B cell (primary cell): Measurements from ENCODE around the gene RFK. TPM values are rescaled to one million over a fixed set of nuclear protein-coding genes. Genes with fewer than 3 reads are reported as not detected.

ENCODE experiments used
- ATAC-seq: fragments of 200-7000 bp; cut with Tn5 transposase; one replicate; pipeline ENCODE4 v1.10.0; 2021; ENCODE audit warnings: low read depth, mild to moderate bottlenecking, moderate number of reproducible peaks, moderate library complexity
- CTCF ChIA-PET: fragments of 350-600 bp; sonication (Branson Sonifier 250); formaldehyde crosslinking; loops from one replicate; lab custom pipeline; 2021; ENCODE audit warnings: antibody characterized with exemption, inconsistent platforms; lab: Charles Lee
- POLR2A ChIA-PET: fragments of 350-600 bp; sonication (Branson Sonifier 250); formaldehyde crosslinking; loops from one replicate; lab custom pipeline; 2021; ENCODE audit warnings: antibody characterized with exemption; lab: Charles Lee
- DNase-seq: peaks from one replicate; pipeline ENCODE4 v3.0.0; 2013
- H2AFZ ChIP-seq: 2 replicates; pipeline ENCODE4 v1.6.1; 2012; ENCODE audit warnings: mild to moderate bottlenecking, low read depth, low read length; ENCODE audit not compliant: insufficient read depth, poor library complexity, severe bottlenecking
- H3K27ac ChIP-seq, 2 donors: 1 replicate in 1 of 2; 2 replicates in 1 of 2; pipeline ENCODE4 v1.5.1; 2012 to 2013; ENCODE audit warnings: low read length in 2 of 2, mild to moderate bottlenecking in 2 of 2, moderate library complexity in 1 of 2
- H3K27me3 ChIP-seq, 4 experiments: fragments of 200-600 bp in 1 of 4; sonication (generic) in 1 of 4; replicated peaks in 1 of 4; 1 replicate in 2 of 4; 2 replicates in 2 of 4; pipeline versions ENCODE4 v1.6.1 to v1.7.0; 2013 to 2016; ENCODE audit warnings: low read length in 3 of 4, mild to moderate bottlenecking in 2 of 4, mixed read lengths in 1 of 4, moderate library complexity in 1 of 4; ENCODE audit not compliant: insufficient read depth in 4 of 4, control insufficient read depth in 3 of 4; ENCODE audit errors: control extremely low read depth in 1 of 4
- H3K36me3 ChIP-seq, 2 experiments: replicated peaks in 1 of 2; 1 replicate in 1 of 2; 2 replicates in 1 of 2; pipeline versions ENCODE4 v1.6.1 to v1.7.1; 2013; ENCODE audit warnings: low read length in 1 of 2; ENCODE audit not compliant: insufficient read depth in 2 of 2, control insufficient read depth in 1 of 2; ENCODE audit errors: control extremely low read depth in 1 of 2, extremely low read depth in 1 of 2
- H3K4me1 ChIP-seq, 2 donors: fragments of 200-600 bp in 1 of 2; sonication (generic) in 1 of 2; 1 replicate in 1 of 2; 2 replicates in 1 of 2; pipeline versions ENCODE4 v1.5.1 to v1.6.1; 2013 to 2017; ENCODE audit warnings: low read length in 2 of 2; ENCODE audit not compliant: control insufficient read depth in 2 of 2, insufficient read depth in 2 of 2
- H3K4me2 ChIP-seq: replicated peaks from 2 replicates; pipeline ENCODE3; 2012; ENCODE audit warnings: mild to moderate bottlenecking, low read depth, low read length; ENCODE audit not compliant: poor library complexity, severe bottlenecking
- H3K4me3 ChIP-seq, 5 experiments: fragments of 200-600 bp in 1 of 5; sonication (generic) in 1 of 5; 1 replicate in 3 of 5; 2 replicates in 2 of 5; pipeline versions ENCODE4 v1.5.1 to v1.7.0; 2011 to 2016; ENCODE audit warnings: low read length in 4 of 5, mild to moderate bottlenecking in 4 of 5, low read depth in 2 of 5, control low read depth in 1 of 5, moderate library complexity in 1 of 5; ENCODE audit not compliant: insufficient read depth in 1 of 5; ENCODE audit errors: control extremely low read depth in 1 of 5, extremely low read depth in 1 of 5
- H3K79me2 ChIP-seq: fragments of 200-600 bp; sonication (generic); one replicate; pipeline ENCODE4 v1.6.0; 2016; ENCODE audit warnings: low read length; ENCODE audit not compliant: control insufficient read depth, insufficient read depth
- H3K9ac ChIP-seq: fragments of 200-600 bp; sonication (generic); 2 replicates; pipeline ENCODE4 v1.6.1; 2017; ENCODE audit warnings: mild to moderate bottlenecking, low read length, moderate library complexity
- H3K9me3 ChIP-seq, 3 donors: one replicate each; pipeline versions ENCODE4 v1.6.1 to v1.7.1; 2013; ENCODE audit warnings: low read length in 2 of 3; ENCODE audit not compliant: control insufficient read depth in 2 of 3, insufficient read depth in 1 of 3; ENCODE audit errors: control extremely low read depth in 1 of 3
- H4K20me1 ChIP-seq: 2 replicates; pipeline ENCODE4 v1.6.0; 2012; ENCODE audit warnings: mild to moderate bottlenecking, low read length; ENCODE audit not compliant: insufficient read depth, control insufficient read depth, poor library complexity, severe bottlenecking
- H3K27ac Mint-ChIP-seq: one replicate; pipeline ENCODE4 v1.8.0; 2021; ENCODE audit warnings: mixed read lengths
- H3K27me3 Mint-ChIP-seq: one replicate; pipeline ENCODE4 v1.8.0; 2021; ENCODE audit warnings: mixed read lengths
- H3K4me1 Mint-ChIP-seq: one replicate; pipeline ENCODE4 v1.8.0; 2021; ENCODE audit warnings: mixed read lengths
- H3K4me3 Mint-ChIP-seq: one replicate; pipeline ENCODE4 v1.8.0; 2021; ENCODE audit warnings: mixed read lengths
- H3K9me3 Mint-ChIP-seq: one replicate; pipeline ENCODE4 v1.8.0; 2022; ENCODE audit warnings: mixed read lengths; ENCODE audit not compliant: insufficient read depth
- CTCF ChIP-seq: fragments of 200-600 bp; IDR thresholded peaks from one replicate; pipeline ENCODE4 v1.8.0; 2022; ENCODE audit warnings: antibody characterized with exemption, mild to moderate bottlenecking
- EZH2 ChIP-seq: IDR thresholded peaks from 2 replicates; pipeline ENCODE4 v1.6.1; 2012; ENCODE audit warnings: borderline replicate concordance, low read depth, mild to moderate bottlenecking, moderate library complexity, low read length; ENCODE audit not compliant: insufficient read depth, poor library complexity, severe bottlenecking
- WGBS: methylation state at CpG from one replicate; pipeline ENCODE4 v1.1.5; 2013; ENCODE audit warnings: missing lambda C conversion rate; ENCODE audit not compliant: insufficient coverage; 5-methylcytosine and 5-hydroxymethylcytosine counted together
- intact Hi-C: fragments of 100-400 bp; cut with micrococcal nuclease; formaldehyde crosslinking; loops from one replicate; pipeline ENCODE4 v1.10.0; 2022
- polyA plus RNA-seq: library from polyadenylated mRNA; depleted of rRNA; stranded (reverse); fragments of >200 nt; gene quantifications from 2 replicates; pipeline ENCODE4 v1.2.3, GENCODE V29; 2012
- total RNA-seq, 2 donors: library from RNA; stranded (reverse); fragments of 120-200 nt in 1 of 2; gene quantifications; 1 replicate in 1 of 2; 2 replicates in 1 of 2; pipeline versions ENCODE4 v1.2.3 to v1.2.4, GENCODE V29; 2013 to 2022

The RFK gene
- total and polyA plus RNA-seq, 2 donors (not counting 1 experiment from before 2014, with no cell fraction given), result 3.4 to 9.0 TPM

GRCh38 chr9:76351006-76351405, 43.2 kb downstream of the RFK start:
- Mint-ChIP-seq H3K4me1 (no peaks in the 10 kb centered on the region), H3K9me3 (no peaks in the 10 kb centered on the region), H3K4me3 (no peak overlapping the region), H3K27ac (no peak overlapping the region), H3K27me3 (peaks cover 12% of the 10 kb centered on the region)
- TF ChIP-seq EZH2 (no peak), CTCF (no peak)
- no peaks in the 10 kb centered on the region for H3K4me1 ChIP-seq
- ATAC-seq, result no peak
- H3K79me2 ChIP-seq, result no peaks in the 10 kb centered on the region
- peaks cover 0 to 3% (median 0%) of the 10 kb centered on the region in 4 experiments for H3K27me3 ChIP-seq
- no peak overlapping the region for H3K9ac ChIP-seq
- no peak overlapping the region for H3K4me3 ChIP-seq
- POLR2A ChIA-PET, result no interaction called here
- H3K27ac ChIP-seq, result no peak overlapping the region
- H3K36me3 ChIP-seq, result no peaks in the 10 kb centered on the region
- no CpG with 5 or more reads among the region's 3 CpGs for WGBS
- no peaks in the 10 kb centered on the region for H4K20me1 ChIP-seq
- CTCF ChIA-PET, result no interaction called here
- H3K9me3 ChIP-seq, result no peaks in the 10 kb centered on the region
- DNase-seq, result no peak
- intact Hi-C loops, result no loop called here
- H3K4me2 ChIP-seq, result no peak overlapping the region
- no peak overlapping the region for H2AFZ ChIP-seq

GRCh38 chr9:76349865-76350264, 44.4 kb downstream of the RFK start:
- H3K4me1 ChIP-seq, result no peaks in the 10 kb centered on the region
- H4K20me1 ChIP-seq, result no peaks in the 10 kb centered on the region
- Mint-ChIP-seq H3K4me1 (no peaks in the 10 kb centered on the region), H3K27ac (no peak overlapping the region), H3K9me3 (no peaks in the 10 kb centered on the region), H3K27me3 (peaks cover 10% of the 10 kb centered on the region), H3K4me3 (no peak overlapping the region)
- no peaks in the 10 kb centered on the region for H3K36me3 ChIP-seq
- H3K4me3 ChIP-seq, result no peak overlapping the region
- no peak overlapping the region for H2AFZ ChIP-seq
- WGBS, result no CpG with 5 or more reads among the region's 1 CpG
- no peak overlapping the region for H3K9ac ChIP-seq
- ChIA-PET CTCF (no interaction called here), POLR2A (no interaction called here)
- H3K4me2 ChIP-seq, result no peak overlapping the region
- peaks cover 0 to 4% (median 0%) of the 10 kb centered on the region in 3 donors for H3K9me3 ChIP-seq
- DNase-seq (no peak), ATAC-seq (no peak)
- no peak overlapping the region for H3K27ac ChIP-seq
- H3K27me3 ChIP-seq, result peaks cover 0 to 3% (median 0%) of the 10 kb centered on the region in 4 experiments
- intact Hi-C loops, result no loop called here
- no peaks in the 10 kb centered on the region for H3K79me2 ChIP-seq
- TF ChIP-seq CTCF (no peak), EZH2 (no peak)
